Esophagus squamous epithelium (tissue), 5 donors: ENCODE results near the gene LARGE2. TPM values are rescaled to one million over a fixed set of nuclear protein-coding genes. Genes with fewer than 3 reads are reported as not detected.

Experiments used
- DNase-seq: peaks from one replicate; lab custom pipeline; 2025; lab: John Stamatoyannopoulos, UW
- H3K27ac ChIP-seq, 4 donors: fragments of 200-600 bp; sonication (generic); one replicate each; pipeline ENCODE4 v1.5.1; 2016 to 2019; ENCODE audit warnings: mild to moderate bottlenecking in 1 of 4
- H3K27me3 ChIP-seq, 4 donors: fragments of 200-600 bp; sonication (generic); 1 replicate in 3 of 4; 2 replicates in 1 of 4; pipeline versions ENCODE4 v1.5.1 to v1.6.0; 2017 to 2021; ENCODE audit warnings: antibody characterized with exemption in 1 of 4
- H3K36me3 ChIP-seq, 3 donors: fragments of 200-600 bp; sonication (generic); one replicate each; pipeline ENCODE4 v1.5.1; 2016 to 2019
- H3K4me1 ChIP-seq, 3 donors: fragments of 200-600 bp; sonication (generic); one replicate each; pipeline ENCODE4 v1.5.1; 2017 to 2019
- H3K4me3 ChIP-seq, 4 donors: fragments of 200-600 bp; sonication (generic); 1 replicate in 3 of 4; 2 replicates in 1 of 4; pipeline ENCODE4 v1.5.1; 2016 to 2019; ENCODE audit warnings: mild to moderate bottlenecking in 2 of 4, moderate library complexity in 1 of 4
- H3K9me3 ChIP-seq, 3 donors: fragments of 200-600 bp; sonication (generic); one replicate each; pipeline ENCODE4 v1.5.1; 2016 to 2019
- POLR2A ChIP-seq, 4 donors: fragments of 450-650 bp; IDR thresholded peaks; one replicate each; pipeline ENCODE4 v1.6.1; 2017; ENCODE audit warnings: antibody characterized with exemption in 4 of 4, mild to moderate bottlenecking in 4 of 4, moderate library complexity in 3 of 4
- WGBS, 2 donors: methylation state at CpG; one replicate each; pipeline ENCODE4 v1.1.5; 2018; 5-methylcytosine and 5-hydroxymethylcytosine counted together
- intact Hi-C: fragments of 100-400 bp; cut with DNase I; formaldehyde crosslinking; loops from one replicate; pipeline ENCODE4 v1.15.0; 2022
- total RNA-seq, 4 donors: library from RNA; depleted of rRNA; stranded (reverse); fragments of >200 nt; gene quantifications; one replicate each; pipeline ENCODE4 v1.1.0, GENCODE V29; 2016
- TF ChIP-seq, protein P1 (sequence below), 6 experiments: fragments of 450-650 bp in 4 of 6; fragments of 200-600 bp in 2 of 6; sonication (generic) in 2 of 6; IDR thresholded peaks; one replicate each; pipeline ENCODE4 v1.5.1; 2016 to 2019; ENCODE audit warnings: antibody characterized with exemption in 6 of 6, mild to moderate bottlenecking in 4 of 6, moderate library complexity in 4 of 6
- donor health status: DM: yes; HTN: yes; CAD: no.

LARGE2 gene
- total RNA-seq, 4 donors from 2014 or later = 12.4 to 18.3 (median 15.5) TPM

DNA sequence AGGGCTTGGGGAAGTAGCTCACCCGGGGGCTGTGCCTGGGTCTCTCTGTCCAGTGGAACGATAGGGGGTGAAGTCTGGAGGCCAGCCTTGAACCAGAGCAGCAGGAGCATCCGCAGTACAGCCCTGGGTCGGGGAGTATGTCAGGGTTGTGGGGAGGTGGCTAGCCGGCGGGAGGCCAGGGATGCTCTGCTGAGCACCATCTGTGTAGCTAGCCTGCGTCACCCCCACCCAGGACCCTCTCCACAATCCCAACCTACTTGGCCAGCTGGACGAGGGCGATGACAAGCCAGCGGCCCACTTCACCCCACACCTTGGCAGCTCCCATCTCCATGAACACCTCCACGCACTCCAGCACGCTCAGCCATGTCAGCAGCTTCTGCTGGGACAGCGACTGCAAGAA lies 7.0 kb upstream of the LARGE2 start:
- no peak overlapping the region for H3K4me3 ChIP-seq
- WGBS, 2 donors = 85% methylated on average over 10 of the region's 13 CpGs; no CpG with 5 or more reads in 1 of the 2 donors
- DNase-seq = no peak
- intact Hi-C loops = no loop called here
- H3K9me3 ChIP-seq = no peaks in the 10 kb centered on the region
- no peaks in the 10 kb centered on the region for H3K27me3 ChIP-seq
- H3K36me3 ChIP-seq = peaks cover 26 to 59% (median 32%) of the 10 kb centered on the region in 3 donors
- TF ChIP-seq, protein P1, sequence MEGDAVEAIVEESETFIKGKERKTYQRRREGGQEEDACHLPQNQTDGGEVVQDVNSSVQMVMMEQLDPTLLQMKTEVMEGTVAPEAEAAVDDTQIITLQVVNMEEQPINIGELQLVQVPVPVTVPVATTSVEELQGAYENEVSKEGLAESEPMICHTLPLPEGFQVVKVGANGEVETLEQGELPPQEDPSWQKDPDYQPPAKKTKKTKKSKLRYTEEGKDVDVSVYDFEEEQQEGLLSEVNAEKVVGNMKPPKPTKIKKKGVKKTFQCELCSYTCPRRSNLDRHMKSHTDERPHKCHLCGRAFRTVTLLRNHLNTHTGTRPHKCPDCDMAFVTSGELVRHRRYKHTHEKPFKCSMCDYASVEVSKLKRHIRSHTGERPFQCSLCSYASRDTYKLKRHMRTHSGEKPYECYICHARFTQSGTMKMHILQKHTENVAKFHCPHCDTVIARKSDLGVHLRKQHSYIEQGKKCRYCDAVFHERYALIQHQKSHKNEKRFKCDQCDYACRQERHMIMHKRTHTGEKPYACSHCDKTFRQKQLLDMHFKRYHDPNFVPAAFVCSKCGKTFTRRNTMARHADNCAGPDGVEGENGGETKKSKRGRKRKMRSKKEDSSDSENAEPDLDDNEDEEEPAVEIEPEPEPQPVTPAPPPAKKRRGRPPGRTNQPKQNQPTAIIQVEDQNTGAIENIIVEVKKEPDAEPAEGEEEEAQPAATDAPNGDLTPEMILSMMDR (IDR thresholded peaks at IDR 0.05) = no peak
- TF ChIP-seq POLR2A (IDR thresholded peaks at IDR 0.05) = no peak
- peaks cover 14 to 43% (median 19%) of the 10 kb centered on the region in 3 donors for H3K4me1 ChIP-seq
- no peak overlapping the region for H3K27ac ChIP-seq

DNA sequence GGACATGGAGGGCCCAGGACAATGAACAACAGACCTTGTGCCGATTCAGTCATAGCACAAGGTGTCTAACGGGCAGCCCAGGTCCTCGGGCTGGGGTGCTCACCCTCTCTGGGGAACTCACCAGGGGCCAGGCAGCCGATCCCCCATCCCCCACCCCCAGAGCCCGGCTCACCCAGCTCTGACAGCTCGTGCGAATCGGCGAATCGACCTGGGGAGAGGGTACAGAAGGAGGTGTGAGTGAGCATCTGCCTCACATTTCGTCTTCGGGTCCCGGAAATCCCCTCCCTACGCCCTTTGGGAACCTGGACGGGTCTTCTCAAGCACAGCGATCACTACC lies 5.2 kb upstream of the LARGE2 start:
- intact Hi-C loops = no loop called here
- WGBS, 2 donors = 25% methylated on average over 3 of the region's 16 CpGs; no CpG with 5 or more reads in 1 of the 2 donors
- no peaks in the 10 kb centered on the region for H3K9me3 ChIP-seq
- peaks cover 16 to 41% (median 23%) of the 10 kb centered on the region in 3 donors for H3K36me3 ChIP-seq
- no peak for TF ChIP-seq POLR2A (IDR thresholded peaks at IDR 0.05)
- TF ChIP-seq, protein P1 (IDR thresholded peaks at IDR 0.05) = no peak
- H3K27ac ChIP-seq = peak overlapping the region; percentile 88 to 92 (median 90)
- H3K4me1 ChIP-seq = peaks cover 24 to 61% (median 28%) of the 10 kb centered on the region in 3 donors
- peak overlapping the region; percentile 66 to 89 (median 86) for H3K4me3 ChIP-seq
- no peak for DNase-seq
- peaks cover 0 to 9% (median 0%) of the 10 kb centered on the region in 4 donors for H3K27me3 ChIP-seq

DNA sequence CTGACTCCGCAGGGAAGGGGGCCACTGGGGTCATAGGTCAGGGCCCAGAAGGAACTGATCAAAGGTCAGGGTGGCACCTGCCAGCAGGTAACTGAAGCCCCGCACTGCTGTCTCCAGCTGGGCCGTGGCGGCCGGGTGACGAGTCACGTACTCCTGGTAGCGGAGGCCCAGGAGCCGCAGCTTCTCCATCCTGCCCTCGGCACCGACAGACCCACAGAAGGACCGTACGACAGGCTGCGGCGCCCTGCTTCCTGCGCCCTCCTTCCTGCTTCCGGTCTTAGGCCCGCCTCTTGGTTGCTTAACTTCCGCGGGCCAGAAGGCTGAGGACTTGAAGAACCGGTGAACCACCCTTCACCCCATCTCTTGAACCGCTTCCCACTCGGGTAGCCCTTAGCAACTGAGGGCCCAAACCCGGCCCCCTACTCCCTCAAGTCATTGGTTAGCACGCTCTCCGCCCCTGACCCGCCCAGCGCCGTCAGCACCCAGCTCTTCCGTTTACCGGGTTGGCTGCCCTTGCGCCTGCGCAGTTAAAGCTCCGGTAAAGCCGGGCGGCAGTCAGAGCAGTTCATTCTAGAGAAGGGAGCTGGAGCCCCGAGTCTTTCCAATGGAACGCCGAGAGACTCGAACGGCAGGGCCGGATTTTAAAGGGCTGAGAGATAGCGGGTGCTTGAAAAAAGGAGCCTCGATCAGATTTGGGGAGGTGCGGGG lies 4.7 kb upstream of the LARGE2 start, which contains the start of gene PEX16:
PEX16 (minus strand) TSS at position 255 of the 708 bp plus-strand sequence; CDS start at position 189, 66 bp downstream.
- intact Hi-C loops = no loop called here
- peak; percentile 86 for DNase-seq
- WGBS, 2 donors = 0% methylated on average over 11 to 19 of the region's 45 CpGs
- Histone ChIP-seq H3K36me3 (peaks cover 16 to 36% (median 23%) of the 10 kb centered on the region in 3 donors), H3K4me3 (peak within 1 kb of the TSS; percentile 66 to 89 (median 86)), H3K9me3 (no peaks in the 10 kb centered on the region), H3K27ac (peak within 1 kb of the TSS; percentile 88 to 92 (median 90)), H3K27me3 (peaks cover 0 to 15% (median 0%) of the 10 kb centered on the region in 4 donors), H3K4me1 (peaks cover 26 to 66% (median 33%) of the 10 kb centered on the region in 3 donors)
- peak in 3 of 4 donors; percentile 66 to 78 (median 74) for TF ChIP-seq POLR2A (IDR thresholded peaks at IDR 0.05)
- TF ChIP-seq, protein P1 (IDR thresholded peaks at IDR 0.05) = no peak

DNA sequence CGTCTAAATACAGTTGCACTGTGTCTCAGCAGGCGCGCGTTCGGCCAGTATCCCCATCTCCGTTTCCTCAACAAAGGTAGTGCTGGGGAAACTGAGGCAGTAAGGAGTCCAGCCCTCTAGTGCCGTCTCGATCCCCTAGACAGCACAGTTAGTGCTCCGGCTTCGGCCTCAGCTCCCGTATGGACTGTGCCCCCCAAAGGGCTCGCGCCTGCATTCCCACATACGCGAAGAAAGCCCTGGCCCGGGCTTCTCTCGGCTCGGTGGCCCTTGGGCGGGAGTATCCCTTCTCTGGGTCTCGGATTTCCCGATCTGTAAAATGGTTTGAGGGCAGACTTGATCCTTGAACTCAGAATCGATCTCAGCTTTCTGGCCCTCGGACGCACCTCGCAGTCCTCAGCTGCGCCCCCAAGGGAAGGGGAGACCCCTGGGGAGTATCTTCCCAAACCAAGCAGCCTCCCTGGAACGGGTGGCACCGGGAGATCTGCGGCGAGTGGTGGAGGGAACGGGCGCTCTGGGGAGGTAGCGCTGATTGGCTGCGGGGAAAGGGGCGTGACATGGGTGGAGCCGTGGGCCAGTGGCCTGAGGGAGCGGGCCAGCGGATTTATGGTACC lies 4.0 kb upstream of the LARGE2 start:
- TF ChIP-seq, protein P1 (IDR thresholded peaks at IDR 0.05) = no peak
- peak in 3 of 4 donors; percentile 18 to 66 (median 28) for TF ChIP-seq POLR2A (IDR thresholded peaks at IDR 0.05)
- WGBS, 2 donors = 0% methylated on average over 13 of the region's 38 CpGs; no CpG with 5 or more reads in 1 of the 2 donors
- Histone ChIP-seq H3K4me3 (peak overlapping the region; percentile 66 to 89 (median 86)), H3K36me3 (peaks cover 11 to 29% (median 18%) of the 10 kb centered on the region in 3 donors), H3K27me3 (peaks cover 0 to 21% (median 0%) of the 10 kb centered on the region in 4 donors), H3K9me3 (no peaks in the 10 kb centered on the region), H3K27ac (peak overlapping the region; percentile 88 to 92 (median 90)), H3K4me1 (peaks cover 26 to 73% (median 38%) of the 10 kb centered on the region in 3 donors)
- DNase-seq = no peak
- intact Hi-C loops = no loop called here
